ENCODE results near the gene ENAH.
"Not testable (repeated sequence)": the region's sequence is repeated elsewhere in the genome, so short reads cannot be mapped to it uniquely, and the experiment has no call there.

ENAH gene

GRCh38 chr1:225652729-225653462 is at the start of gene ENAH:
TSS of gene ENAH (minus strand) at chr1:225653123. CDS start at chr1:225652690, 433 bp downstream.
- peak; percentile 61 for DNase-seq

GRCh38 chr1:225700889-225701465 is 48.1 kb upstream of the ENAH start:
- DNase-seq, result no peak

- no peak for DNase-seq
Measured at GRCh38 chr1:225700164-225700821, 47.4 kb upstream of the ENAH start.

DNA sequence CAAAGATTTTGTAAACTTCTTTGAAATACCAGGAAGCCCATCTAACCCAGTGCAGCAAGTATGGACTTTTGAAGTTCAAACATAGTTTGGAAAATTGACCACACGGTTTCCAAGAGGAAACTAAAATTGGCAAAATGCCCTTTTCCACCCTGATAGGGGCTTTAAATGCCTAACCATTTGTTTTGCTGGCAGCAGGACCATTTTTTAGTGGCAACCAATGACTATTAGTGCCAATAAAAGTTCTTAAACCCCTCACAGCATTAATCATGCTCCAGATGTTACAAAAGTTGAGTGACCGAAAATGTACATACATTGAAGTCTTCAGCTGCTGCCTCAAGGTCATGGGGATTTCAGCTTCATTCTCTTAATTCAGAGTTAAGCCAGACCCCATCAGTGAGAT is 46.4 kb upstream of the ENAH start:
- DNase-seq, result no peak

DNA sequence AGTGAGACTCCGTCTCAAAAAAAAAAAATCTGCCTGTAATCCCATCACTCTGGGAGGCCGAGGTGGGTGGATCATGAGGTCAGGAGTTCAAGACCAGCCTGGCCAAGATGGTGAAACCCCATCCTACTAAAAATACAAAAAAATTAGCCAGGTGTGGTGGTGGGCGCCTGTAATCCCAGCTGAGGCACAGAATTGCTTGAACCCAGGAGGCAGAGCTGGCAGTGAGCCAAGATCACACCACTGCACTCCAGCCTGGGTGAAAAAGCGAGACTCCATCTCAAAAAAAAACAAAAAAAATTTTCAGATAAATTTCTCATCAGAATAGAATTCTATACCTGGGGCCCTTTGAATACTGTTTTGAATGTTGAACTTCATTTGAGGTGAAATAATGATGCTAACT is 45.3 kb upstream of the ENAH start:
- DNase-seq, result not testable (repeated sequence)

DNA sequence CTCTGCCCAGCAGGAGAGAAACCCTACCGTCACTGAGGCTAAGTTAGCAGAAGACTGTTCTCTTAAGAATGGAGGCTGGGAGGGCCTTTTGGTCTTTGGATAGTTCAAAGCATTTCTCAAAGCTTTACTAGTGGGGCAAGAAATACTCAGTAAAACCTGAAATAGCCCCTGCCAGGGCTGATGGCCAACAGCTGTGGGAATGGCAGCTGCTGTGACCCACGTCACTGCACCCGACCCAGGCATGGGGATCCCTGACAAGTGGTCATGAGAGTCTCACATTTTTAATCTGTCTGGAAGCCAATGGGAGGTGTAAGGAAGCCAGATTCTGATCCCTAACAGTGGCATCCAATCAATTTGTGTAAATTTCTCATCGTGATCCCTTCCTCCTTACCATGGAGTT is 44.5 kb upstream of the ENAH start:
- no peak for DNase-seq

DNA sequence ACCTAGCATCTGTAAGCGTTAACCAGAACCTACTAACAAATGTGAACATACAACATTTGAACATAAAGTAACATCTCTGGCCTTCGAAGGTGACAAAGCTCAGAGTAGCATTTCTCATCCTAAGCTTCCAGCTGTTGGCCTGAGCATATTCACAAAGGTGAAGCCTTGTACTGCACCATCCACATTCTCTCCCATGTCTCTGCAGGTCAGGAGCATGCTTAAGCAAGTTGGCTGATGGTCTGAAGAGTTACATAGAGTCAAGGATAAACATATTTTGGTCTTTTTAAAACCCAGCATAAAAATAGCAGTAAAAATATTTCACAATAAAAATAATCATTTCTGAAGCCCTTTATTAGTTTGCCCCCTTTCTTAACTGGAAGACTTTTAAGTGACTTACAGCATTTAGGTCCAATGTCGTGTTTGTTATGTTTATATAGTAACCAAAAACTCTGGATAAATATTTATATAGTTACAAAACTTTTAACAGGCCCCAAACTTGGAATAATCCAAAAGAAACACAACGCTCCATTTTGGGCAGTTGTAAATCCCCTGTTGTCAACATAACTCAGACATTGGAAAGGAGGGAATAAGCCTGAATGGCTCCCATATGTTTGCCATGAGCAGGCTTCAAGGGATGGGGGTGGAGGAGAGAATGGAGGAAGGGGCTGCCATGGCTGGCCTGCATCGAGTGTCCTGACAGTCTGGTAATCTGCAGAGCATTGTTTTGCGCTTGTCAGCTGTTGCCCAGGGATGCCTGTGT is 42.8 kb upstream of the ENAH start:
- DNase-seq, result no peak

DNA sequence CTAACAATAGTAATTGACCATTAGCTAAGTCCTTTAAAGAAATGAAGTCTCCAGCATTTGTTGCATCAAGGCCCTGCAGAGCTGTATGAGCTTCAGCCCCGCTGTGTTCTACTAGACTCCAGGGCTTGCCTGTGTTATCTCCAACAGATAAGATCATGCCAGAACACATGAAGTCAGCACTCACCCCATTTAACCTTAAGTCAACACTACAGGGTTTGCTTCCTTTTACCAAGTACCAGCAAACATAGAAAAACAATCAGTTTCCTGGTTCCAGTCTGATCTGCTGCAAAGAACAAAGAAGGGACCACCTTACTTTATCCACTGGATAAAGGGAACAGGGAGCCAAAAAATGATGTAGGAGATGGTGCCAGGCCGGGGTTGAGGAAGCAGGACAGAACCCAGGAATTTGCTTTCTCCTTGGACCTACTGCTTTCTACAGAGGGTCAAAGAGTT is 41.3 kb upstream of the ENAH start:
- no peak for DNase-seq

GRCh38 chr1:225693697-225694096 is 40.8 kb upstream of the ENAH start:
- DNase-seq, result not testable (repeated sequence)

DNA sequence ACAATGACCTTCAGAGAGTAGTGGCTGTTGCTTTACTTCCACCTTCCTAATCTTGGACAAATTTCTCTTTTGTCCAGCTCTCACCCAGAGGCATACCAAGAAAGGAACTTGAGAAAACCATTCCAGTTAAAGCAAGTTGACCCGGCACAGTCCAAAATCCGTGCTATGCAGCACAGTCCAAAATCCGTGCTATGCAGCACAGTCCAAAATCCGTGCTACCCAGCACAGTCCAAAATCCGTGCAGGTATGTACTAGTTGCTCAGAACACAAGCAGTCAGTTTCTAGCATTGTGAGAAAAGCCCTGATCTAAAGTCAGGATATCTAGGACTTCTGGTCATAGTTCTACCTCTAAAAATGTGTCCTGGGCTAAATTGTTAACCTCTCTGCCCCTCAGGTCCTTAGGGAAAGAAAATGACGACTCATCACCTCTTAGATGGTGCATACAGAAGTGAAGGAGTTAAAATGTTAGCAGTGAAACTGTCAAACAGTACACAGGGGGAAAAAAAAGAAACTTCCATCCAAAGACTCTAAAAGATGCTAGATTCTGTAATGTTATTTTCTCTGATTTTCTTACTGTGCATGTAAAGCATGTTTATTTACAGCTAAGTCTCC is 40.3 kb upstream of the ENAH start:
- no peak for DNase-seq

GRCh38 chr1:225692517-225692879 is 39.6 kb upstream of the ENAH start:
- DNase-seq, result no peak

DNA sequence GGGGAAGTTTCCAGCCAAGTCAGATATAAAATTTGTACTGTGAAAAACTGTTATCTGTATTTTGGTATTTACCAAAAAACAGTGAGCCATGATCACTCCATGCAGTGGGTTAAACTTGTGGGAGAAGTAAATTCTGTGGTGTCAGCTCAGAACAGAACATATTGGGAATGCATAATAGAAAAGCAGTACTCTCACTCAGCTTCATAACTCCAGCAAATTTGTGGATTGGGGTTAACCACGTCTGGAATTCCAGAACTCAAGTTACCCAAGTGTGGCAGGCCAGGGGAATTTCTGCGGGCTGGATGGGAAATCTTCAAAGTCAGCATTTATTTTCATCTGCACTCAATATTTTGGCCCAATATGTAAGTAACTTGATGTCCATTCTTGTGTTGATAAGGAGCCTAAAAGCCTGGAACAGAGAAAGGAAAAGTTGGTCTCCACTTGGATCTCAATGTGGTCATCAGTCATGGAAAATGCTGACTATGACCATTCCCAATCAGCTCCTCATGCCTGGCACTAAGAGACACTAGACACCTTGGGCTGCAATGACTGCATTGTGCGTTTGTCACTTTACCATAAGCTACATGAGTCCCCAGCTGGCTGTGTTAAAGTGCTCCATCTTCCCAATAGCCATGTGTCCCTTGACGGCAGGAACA is 39.1 kb upstream of the ENAH start:
- DNase-seq, result no peak

GRCh38 chr1:225691377-225691776 is 38.5 kb upstream of the ENAH start:
- DNase-seq, result no peak

GRCh38 chr1:225689882-225690459 is 37.0 kb upstream of the ENAH start:
- no peak for DNase-seq

DNA sequence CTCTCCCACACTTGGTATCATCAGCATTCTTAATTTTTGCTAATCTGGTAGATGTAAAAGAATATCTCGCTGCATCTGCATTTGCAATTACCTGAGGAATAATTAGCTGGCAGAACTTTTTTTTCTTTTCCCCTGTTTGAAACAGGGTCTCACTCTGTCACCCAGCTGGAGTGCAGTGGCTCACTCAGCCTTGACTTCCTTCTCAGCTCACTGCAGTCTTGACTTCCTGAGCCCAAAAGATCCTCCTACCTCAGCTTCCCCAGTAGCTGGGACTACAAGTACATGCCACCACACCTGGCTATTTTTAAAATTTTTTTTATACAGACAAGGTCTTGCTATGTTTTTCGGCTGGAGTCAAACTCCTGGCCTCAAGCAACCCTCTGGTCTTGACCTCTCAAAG is 35.4 kb upstream of the ENAH start:
- no peak for DNase-seq

DNA sequence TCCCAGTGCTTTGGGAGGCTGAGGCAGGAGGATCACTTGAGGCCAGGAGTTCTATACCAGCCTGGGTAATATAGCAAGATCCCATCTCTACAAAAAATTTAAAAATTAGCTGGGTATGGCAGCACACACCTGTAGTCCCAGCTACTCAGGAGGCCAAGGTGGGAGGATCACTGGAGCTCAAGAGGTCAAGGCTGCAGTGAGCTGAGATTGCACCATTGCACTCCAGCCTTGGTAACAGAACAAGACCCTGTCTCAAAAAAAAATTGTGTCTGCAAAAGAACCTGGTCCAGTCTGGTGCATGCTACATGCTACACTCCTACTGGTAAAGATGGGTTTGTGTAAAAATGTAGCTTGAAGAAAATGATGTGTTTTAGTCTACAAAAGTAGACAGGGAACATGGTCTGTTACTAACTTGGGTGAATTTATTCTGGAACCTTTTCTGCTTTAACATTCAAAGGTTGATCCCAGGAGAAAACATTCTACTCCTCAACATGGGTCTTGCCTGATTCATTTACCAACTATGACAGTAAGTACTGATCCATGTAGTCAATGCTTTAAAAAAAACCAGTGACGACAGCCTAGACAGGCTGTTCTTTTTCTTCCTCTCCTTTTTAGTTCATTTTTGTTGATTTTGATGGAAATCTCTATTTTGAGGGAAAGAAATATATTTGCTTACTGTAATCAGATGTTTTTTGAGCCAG is 32.7 kb upstream of the ENAH start:
- DNase-seq, result no peak

GRCh38 chr1:225684741-225685140 is 31.8 kb upstream of the ENAH start:
- no peak for DNase-seq

- no peak for DNase-seq
Measured at GRCh38 chr1:225681231-225681630, 28.3 kb upstream of the ENAH start.

DNA sequence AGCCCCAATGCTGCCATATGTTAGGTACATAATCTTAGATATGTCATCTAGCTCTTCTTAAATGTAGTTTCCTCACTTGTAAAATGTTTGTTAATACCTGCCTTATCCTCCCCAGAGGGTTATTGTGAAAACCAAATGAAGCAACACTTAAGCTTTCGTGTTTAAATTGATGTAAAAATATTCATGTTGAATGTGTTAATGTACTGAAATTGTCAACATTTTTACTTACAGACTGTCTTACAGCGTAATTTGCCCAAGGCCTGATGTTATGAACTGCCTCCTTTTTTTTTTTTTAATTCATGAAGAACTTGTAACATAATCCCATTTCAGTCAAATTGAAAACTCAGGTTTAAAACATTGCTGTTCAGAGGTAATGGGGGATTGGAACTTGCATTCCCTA is 25.6 kb upstream of the ENAH start:
- DNase-seq, result no peak

GRCh38 chr1:225677350-225678124 is 24.6 kb upstream of the ENAH start:
- no peak for DNase-seq

- DNase-seq, result no peak
Measured at GRCh38 chr1:225674381-225674780, 21.5 kb upstream of the ENAH start.

All from NCI-H2107 (cell line).